NOMO-1 (cell line): Measurements from ENCODE around the gene LGSN.
"Not testable (repeated sequence)": the region's sequence is repeated elsewhere in the genome, so short reads cannot be mapped to it uniquely, and the experiment has no call there.

Experiments
- DNase-seq, 2 experiments: peaks; one replicate each; lab custom pipeline; 2025; ENCODE audit not compliant: unreplicated experiment in 2 of 2; lab: John Stamatoyannopoulos, UW

Gene LGSN

GRCh38 chr6:63319939-63320338, at the start of gene LGSN:
LGSN (minus strand) TSS chr6:63319983; CDS start chr6:63319943, 40 bp downstream.
- DNase-seq, result no peak

- no peak for DNase-seq
These were observed 48.6 kb upstream of the LGSN start for GRCh38 chr6:63368347-63368746.

GRCh38 chr6:63362500-63363120, 42.8 kb upstream of the LGSN start:
- DNase-seq, result not testable (repeated sequence)

GRCh38 chr6:63357384-63357783, 37.6 kb upstream of the LGSN start:
- DNase-seq, result not testable (repeated sequence)

GRCh38 chr6:63355632-63356031, 35.8 kb upstream of the LGSN start:
- DNase-seq, result no peak

- DNase-seq, result no peak
These were observed 33.5 kb upstream of the LGSN start for GRCh38 chr6:63353286-63353630.

GRCh38 chr6:63352544-63353285, 32.9 kb upstream of the LGSN start:
- DNase-seq, result peak; percentile 71 to 93

- DNase-seq, result peak; percentile 6 to 25
These were observed 32.3 kb upstream of the LGSN start for GRCh38 chr6:63352069-63352543.

GRCh38 chr6:63349401-63349800, 29.6 kb upstream of the LGSN start:
- peak; percentile 48 to 60 for DNase-seq

- DNase-seq, result no peak
These were observed 29.1 kb upstream of the LGSN start for GRCh38 chr6:63348836-63349235.

GRCh38 chr6:63347599-63347998, 27.8 kb upstream of the LGSN start:
- no peak for DNase-seq

- DNase-seq, result no peak
These were observed 26.5 kb upstream of the LGSN start for GRCh38 chr6:63346217-63346835.

- DNase-seq, result no peak
These were observed 20.6 kb upstream of the LGSN start for GRCh38 chr6:63340351-63340750.

- not testable (repeated sequence) for DNase-seq
These were observed 14.9 kb upstream of the LGSN start for GRCh38 chr6:63334652-63335051.

- DNase-seq, result no peak
These were observed 13.7 kb upstream of the LGSN start for GRCh38 chr6:63333440-63333839.

GRCh38 chr6:63326630-63327029, 6.8 kb upstream of the LGSN start:
- DNase-seq, result not testable (repeated sequence)

- no peak for DNase-seq
These were observed 3.2 kb upstream of the LGSN start for GRCh38 chr6:63322981-63323380.

GRCh38 chr6:63321821-63322220, 2.0 kb upstream of the LGSN start:
- no peak for DNase-seq

- no peak for DNase-seq
These were observed 2.1 kb downstream of the LGSN start for GRCh38 chr6:63317641-63318040.

- no peak for DNase-seq
These were observed 3.7 kb downstream of the LGSN start for GRCh38 chr6:63316113-63316512.

GRCh38 chr6:63313111-63313510, 6.7 kb downstream of the LGSN start:
- DNase-seq, result no peak
